Stimulated activated CD4-positive, alpha-beta T cell treated with anti-CD3 and anti-CD28 coated beads, Interleukin-4, amount 100 ng/mL, for 24 hours (primary cell): ENCODE data around the gene PREB.
"Not testable (repeated sequence)": the region's sequence is repeated elsewhere in the genome, so short reads cannot be mapped to it uniquely, and the experiment has no call there.

Experiments
- DNase-seq: peaks from one replicate; pipeline ENCODE4 v3.0.0-alpha.2; 2020

Gene PREB, protein sequence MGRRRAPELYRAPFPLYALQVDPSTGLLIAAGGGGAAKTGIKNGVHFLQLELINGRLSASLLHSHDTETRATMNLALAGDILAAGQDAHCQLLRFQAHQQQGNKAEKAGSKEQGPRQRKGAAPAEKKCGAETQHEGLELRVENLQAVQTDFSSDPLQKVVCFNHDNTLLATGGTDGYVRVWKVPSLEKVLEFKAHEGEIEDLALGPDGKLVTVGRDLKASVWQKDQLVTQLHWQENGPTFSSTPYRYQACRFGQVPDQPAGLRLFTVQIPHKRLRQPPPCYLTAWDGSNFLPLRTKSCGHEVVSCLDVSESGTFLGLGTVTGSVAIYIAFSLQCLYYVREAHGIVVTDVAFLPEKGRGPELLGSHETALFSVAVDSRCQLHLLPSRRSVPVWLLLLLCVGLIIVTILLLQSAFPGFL

DNA sequence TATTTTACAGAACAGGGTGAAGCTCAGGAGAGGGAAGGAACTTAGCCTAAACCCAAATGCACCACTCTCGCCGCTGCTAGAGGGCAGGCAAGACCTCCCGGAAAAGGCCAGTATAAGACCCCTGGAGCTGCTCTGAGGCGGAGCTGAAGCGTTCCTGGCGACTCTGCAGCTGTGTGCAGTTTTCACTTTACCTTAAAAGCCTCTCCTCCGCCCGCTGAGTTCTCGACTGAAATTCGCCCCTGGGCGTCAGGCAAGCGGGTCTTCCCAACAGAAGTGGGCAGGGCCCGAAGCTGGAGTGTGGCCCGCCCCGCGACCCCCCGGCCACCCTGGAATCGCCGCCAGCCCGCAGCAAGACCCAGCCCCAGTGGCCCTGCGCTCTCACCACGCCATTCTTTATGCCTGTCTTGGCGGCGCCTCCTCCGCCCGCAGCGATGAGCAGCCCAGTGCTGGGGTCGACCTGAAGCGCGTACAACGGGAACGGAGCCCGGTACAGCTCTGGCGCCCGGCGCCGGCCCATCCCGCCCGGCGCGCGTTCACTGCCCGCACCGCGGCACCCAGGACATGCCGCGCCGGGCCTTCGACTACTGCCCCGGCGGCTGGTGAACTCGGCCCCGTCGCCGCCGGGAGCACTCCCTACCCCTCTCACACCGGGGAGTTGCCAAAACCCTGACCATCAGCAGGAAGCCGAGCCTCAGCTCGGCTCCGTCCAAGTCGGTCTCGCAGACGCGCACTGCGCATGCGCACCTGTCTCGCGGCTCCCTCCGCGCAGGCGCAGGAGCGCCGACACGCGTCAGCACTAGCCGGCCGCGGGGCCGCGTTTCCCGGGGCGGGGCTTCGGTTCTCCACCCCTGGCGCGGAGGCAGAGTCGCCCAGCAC lies at the start of gene PREB:
TSS of gene PREB (minus strand) at position 732 of the 876 bp plus-strand sequence. CDS start at position 517, 215 bp downstream.
- DNase-seq, result peak; percentile 98

DNA sequence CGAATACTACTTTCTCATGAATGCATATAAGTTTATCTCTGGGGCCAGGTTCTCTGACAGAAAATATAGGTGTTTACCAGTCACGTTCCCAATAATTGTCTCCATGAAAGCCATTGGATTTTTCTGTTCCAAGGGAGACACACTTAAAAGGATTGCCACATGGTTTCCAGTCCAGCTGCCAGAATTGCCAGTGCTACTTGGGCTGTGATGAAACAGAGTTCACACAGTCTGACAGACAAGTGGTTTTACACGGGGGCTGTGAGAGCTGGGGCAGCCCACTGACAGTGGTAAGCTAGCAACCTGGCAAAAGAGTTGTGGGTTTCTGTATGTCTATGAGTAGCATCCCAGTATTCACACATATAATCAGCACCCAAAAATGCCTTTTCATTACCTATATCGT lies 49.7 kb upstream of the PREB start:
- DNase-seq, result no peak

DNA sequence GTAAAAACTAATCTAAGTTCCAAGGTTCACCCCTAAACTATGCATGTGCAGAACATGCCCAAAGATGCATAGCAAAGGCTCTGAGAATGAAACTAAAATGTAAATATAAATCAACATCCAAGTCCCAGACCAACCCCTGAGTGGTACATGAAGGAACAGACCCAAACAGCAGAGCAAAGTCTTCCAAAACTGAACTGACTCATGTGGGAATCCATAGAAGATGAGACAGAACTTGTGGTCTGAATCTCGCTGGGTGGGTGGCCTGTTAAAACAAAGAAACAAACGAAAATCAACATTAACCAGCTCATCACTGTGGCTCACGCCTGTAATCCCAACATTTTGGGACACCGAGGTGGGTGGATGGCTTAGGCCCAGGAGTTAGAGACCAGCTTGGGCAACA lies 47.9 kb upstream of the PREB start:
- no peak for DNase-seq

DNA sequence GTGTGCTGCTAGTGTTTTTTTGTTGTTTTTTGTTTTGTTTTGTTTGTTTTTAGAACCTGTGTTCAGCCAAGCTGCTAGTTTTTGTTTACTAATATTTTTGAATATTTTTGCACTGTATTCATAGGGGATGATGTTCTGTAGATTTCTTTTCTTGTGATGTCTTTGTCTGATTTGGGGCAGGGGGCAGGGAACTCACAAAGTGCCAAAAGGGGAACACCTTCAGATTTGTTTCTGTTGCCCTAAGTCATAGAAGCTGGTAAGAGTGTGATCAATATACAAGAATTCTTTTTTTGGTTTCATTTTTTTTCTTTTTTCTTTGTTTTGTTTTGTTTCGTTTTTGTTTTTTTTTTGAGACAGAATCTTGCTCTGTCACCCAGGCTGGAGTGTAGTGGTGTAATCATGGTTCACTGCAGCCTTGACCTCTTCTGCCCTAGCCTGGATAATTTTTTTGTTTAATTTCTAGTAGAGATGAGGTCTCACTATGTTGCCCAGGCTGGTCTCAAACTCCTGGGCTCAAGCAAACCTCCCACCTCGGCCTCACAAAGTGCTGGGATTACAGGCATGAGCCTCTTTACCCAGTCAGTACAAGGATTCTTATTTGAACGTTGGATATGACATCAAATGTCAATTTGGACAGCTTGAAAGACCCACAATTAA lies 45.0 kb upstream of the PREB start:
- no peak for DNase-seq

DNA sequence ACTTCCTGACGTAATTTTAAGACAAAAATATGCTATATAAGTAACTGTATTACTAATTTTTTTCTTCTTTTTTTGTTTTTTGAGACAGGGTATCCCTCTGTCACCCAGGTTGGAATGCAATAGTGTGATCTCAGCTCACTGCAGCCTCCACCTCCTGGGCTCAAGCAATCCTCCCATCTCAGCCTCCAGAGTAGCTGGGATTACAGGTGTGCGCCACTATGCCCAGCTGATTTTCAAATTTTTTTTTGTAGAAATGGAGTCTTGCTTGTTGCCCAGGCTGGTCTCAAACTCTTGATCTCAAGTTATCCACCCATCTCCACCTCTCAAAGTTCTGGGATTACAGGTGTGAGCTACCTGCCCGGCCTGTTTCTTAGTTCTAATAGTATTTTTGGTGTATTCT lies 44.0 kb upstream of the PREB start:
- no peak for DNase-seq

DNA sequence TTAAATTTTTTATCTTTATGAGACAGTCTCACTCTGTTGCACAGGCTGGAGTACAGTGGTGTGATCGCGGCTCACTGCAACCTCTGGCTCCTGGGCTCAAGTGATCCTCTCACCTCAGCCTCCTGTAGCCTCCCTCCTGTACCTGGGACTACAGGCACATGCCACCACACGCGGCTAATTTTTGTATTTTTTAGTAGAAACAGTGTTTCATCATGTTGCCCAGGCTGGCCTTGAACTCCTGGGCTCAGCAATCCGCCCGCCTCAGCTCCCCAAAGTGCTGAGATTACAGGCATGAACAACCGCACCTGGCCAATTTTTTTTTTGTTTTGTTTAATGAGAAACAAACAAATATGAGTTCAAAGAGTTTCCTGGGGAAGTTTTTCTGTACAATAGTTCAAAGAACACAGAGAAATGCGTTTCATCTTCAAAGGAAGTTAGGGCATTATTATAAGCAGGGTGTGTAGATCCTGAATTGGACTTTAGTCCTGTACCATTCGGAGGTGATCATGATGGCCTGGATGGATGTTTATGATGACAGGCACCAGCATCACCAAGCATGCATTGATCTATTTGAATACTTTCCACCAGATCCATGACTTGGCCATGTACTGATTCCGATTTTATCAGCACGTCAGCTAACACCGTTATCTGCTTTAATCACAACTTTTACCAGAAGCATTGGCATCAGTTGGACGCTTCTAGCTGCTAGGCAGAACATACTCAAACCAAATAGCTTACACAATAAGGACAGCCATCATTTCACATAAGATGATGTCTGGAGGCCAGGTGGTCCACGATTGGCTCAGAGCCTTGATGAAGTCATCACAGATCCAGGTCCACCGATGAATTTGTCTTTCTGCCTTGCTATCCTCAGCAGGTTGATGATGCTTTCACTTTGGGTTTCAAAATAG lies 43.3 kb upstream of the PREB start:
- no peak for DNase-seq

DNA sequence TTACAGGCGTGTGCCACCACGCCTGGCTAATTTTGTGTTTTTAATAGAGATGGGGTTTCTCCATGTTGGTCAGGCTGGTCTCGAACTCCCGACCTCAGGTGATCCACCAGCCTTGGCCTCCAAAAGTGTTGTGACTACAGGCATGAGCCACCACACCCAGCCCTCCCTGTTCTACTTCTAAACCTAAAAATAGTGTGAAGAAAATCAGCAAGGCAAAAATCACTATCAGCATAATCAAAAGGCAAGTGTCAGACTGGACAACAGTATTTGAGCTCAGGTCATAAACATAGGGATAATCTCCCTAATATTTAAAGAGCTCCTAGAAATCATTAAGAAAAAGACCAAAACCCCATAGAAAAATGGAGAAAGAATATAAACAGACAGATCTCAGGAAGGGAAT lies 41.3 kb upstream of the PREB start:
- not testable (repeated sequence) for DNase-seq

DNA sequence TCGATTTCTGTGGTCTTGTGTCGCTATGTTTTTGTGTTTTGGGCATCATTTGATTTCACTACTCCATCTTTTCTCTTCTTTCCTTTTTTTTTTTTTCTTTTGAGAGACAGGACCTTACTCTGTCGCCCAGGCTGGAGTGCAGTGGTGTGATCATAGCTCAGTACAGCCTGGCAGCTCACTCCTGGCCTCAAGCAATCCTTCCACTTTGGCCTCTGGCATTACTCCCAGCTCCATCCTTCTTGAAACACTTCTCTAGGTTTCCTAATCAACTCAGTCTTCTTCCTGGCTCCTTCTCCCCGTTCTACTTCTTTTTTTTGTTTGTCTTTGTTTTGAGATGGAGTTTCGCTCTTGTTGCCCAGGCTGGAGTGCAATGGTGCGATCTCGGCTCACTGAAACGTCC lies 40.9 kb upstream of the PREB start:
- DNase-seq, result no peak

DNA sequence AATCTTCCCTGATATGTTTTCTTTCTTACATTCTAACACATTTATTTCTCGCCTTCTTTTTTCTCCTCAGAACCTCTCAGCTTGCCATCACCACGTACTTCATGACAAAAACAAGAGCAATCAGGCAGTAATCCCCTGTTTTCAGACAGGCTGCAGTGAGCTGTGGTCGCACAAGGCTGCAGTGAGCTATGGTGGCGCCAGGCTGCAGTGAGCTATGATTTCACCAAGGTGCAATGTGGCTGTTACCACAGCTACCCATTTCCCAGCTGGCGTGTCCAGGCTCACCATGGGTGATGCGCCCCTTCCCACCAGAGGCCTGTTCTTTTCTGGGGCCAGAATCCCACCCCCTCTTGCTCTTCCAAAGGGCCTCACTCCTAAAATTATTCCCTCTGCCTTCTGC lies 40.2 kb upstream of the PREB start:
- no peak for DNase-seq

DNA sequence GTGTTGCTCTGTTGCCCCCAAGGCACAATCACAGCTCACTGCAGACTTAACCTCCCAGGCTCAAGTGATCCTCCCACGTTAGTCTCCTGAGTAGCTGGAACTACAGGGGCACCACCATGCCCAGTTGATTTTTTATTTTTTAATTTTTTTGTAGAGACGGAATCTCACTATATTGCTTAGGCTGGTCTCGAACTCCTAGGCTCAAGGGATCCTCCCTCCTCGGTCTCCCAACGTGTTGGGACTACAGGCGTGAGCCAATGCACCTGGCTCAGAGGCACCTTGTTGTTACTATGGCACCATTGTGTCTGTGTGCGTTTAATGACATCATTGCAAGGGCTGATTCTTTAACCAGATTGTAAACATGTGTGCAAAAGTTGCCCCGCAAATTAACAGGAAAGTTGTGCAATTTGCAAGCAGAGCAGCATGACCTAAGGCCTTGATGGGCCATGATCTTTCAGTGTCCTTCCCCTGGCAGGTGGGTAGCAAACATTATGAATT lies 37.0 kb upstream of the PREB start:
- no peak for DNase-seq

DNA sequence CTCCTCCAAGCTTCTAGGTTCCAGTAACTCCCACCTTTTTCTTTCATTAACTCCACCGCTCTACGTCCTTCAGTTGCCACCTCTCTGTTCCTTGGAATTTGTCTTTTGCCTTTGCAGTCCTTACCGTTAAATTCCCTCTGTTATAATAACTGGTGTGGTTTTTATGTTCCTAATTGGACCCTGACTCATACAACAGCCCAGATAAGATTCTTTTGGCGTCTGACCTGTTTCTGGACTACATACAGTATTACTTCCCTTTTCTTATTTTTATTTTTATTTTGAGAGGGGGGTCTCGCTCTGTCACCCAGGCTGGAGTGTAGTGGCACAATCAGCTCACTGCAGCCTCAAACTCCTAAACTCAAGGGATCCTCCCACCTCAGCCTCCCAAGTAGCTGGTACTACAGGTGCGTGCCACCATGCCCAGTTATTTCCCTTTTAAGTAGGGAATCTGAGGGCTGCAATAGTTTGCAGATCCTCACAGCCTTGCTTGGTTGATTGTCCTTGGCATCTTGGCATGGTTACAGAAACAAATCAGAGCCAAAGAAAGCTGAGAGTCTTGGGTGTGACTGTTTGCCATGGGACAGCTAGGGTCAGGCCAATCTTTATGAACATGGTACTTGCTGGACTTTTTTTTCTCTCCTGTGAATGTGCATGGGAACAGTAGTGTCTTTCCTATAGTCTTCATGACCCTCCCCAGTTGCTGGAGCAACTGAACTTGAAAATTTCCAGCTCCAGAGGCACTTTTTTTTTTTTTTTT lies 36.3 kb upstream of the PREB start:
- DNase-seq, result no peak

DNA sequence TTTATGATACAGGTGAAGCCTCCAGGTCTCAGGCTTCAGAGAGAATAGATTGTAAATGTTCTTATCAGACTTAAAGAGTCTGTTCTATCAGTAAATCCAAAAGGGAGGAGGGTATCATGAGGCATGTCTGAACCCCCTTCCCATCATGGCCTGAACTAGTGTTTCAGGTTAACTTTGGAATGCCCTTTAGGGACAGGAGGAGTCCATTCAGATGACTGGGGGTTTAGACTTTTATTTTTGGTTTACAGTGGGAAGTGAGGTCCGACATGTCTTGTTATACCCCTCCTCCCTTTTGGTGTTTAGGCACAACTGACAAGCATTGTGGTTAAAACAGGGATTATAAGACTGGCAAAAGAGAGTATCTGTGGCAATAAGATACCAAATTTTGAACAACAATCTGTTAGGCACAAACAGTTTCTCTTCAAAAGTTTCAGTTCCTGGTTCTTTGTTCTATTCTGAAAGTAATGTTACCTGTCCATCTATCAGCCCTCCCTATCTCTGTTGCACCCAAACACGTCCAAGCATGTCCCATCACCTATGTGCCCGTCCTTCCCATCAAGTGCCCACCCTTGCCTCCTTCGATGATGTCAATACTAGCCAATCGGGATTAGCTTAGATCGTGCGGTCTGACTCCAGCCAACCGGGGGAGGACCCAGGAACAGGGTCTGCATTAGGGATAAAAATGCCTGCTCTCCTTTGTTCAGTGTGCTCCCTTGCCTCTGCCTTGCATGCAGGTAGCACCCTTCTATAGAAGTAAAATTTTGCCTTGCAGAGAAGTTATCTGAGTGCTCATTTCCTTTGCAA lies 30.7 kb upstream of the PREB start:
- no peak for DNase-seq

DNA sequence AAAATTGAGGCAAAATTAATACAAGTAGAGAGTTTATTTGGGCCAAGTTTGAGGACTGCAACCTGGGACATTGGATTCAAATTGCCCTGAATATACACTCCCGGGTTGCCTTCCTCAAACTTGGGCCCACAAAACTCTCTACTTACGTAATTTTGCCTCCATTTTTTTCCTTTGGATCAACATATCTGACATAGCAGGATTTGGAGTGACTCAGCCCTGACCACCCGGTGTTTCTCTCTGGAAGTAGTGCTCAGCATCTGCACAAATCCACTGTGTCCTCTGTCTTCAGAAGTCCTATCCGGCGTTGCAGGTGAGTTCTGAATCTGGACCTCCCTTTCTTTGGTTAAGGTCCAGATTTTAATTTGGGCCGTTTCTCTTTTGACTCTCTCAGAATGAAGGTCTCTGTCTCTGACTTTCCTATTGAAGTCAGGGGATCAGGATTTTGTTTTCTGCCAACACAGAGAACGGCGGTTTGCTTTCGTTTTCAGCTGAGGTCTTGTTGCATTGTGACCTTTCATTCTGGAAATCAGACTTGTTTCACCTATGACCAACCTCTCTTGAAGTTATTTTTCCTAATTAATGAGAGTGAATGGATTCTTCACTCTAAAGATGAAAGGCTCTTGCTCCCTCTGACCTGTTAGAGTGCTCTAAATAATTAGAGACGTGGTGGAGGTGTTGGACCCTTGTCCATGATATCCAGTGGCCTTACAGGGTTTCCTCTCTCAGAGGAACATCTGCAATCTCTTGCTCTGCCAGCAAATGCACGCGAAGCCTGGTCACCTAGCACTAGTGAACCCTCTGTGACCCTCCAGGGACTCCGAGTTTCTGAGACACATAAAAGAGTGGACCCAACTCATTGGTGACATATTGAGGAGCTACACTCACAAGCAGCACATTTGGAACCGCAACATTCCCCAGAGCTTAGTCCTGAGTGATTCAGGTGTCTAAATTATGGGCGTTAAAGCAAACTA lies 28.0 kb upstream of the PREB start:
- DNase-seq, result no peak

DNA sequence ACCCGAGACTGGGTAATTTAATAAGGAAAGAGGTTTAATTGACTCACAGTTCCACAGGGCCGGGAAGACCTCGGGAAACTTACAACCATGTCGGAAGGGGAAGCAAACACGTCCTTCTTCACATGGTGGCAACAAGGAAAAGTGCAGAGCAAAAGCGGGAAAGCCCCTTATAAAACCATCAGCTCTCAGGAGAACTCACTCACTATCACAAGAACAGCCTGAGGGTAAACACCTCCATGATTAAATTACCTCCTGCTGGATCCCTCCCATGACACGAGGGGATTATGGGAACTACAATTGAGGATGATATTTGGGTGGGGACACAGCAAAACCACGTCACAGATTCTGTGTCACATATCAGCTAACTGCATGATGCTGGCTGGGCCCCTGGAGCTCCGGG lies 25.8 kb upstream of the PREB start:
- DNase-seq, result no peak

DNA sequence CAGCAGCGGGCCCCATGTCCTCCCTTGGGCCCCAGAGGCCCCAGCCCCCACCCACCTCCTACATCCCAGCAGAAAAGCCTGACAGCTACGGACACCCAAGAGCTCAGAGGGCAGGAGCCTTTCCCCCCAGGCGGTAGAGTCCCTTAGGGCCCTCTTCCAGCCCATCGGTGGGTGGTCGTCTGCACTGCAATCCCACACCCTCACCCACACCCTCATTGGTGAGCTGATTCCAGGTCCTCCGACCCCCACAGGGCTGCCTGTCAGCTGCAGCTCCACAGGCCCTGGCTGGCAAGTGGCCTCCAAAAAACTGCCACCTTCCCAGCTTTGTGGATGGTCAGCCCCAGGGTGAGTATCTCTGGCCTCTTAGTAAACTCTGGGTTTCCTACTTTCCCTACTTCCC lies 24.8 kb upstream of the PREB start:
- no peak for DNase-seq

DNA sequence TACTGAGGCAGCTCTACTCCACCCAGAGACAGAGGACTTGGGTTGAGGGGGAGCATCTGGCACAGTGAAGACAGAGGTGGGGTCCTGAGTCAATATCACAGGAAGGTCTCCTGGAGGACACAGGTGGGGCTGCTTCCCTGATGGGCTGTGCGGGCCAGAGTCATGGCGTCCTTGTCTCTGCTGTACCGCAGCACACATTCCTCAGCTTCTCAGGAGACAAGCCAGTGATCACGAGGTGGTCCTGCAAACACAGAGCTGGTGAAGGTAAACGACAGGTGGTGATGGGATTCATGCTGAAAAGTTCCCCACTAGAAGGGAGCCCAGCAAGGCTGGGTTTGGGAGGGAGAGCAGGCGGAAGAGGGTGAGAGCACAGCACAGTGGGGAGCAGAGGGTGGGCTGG lies 24.0 kb upstream of the PREB start:
- DNase-seq, result no peak

DNA sequence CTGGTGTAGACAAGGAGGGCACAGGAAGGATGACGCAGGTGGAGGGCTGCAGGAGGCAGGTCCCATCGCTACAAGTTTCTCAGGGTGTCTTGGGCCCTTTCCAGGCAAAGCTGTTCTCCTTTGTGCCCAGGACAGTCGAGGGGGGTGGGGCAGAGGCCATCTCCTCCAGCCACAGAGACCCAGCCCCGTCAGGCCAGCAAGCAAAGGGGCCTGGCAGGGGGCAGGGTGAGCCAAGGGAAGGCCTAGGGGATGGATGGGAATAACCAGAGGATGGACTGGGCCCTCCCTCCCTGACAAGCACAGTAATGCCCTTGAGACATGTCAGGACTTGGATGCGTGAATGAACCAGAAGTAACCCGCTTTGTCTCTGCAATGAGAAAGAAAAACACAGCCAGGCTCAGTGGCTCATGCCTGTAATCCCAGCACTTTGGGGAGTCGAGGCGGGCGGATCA lies 20.7 kb upstream of the PREB start:
- no peak for DNase-seq

DNA sequence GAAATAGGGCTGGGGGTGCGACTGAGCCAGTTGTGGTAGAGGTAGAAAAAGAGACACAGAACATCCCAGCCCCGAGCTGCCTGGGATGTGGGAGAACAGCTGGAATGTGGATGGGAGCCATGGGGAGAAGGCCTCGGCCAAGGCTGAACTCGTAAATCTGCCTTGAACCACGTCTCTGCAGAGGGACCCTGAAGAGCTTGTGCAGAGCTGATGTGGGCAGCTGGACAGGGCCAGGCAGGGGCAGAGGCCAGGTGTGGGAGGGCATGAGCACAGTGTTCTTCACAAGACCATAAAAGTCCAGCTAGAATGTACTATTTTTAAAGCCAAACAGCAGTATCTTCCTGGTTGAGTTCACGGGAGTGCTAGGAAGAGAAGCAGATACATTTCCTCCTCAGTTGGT lies 20.1 kb upstream of the PREB start:
- no peak for DNase-seq

DNA sequence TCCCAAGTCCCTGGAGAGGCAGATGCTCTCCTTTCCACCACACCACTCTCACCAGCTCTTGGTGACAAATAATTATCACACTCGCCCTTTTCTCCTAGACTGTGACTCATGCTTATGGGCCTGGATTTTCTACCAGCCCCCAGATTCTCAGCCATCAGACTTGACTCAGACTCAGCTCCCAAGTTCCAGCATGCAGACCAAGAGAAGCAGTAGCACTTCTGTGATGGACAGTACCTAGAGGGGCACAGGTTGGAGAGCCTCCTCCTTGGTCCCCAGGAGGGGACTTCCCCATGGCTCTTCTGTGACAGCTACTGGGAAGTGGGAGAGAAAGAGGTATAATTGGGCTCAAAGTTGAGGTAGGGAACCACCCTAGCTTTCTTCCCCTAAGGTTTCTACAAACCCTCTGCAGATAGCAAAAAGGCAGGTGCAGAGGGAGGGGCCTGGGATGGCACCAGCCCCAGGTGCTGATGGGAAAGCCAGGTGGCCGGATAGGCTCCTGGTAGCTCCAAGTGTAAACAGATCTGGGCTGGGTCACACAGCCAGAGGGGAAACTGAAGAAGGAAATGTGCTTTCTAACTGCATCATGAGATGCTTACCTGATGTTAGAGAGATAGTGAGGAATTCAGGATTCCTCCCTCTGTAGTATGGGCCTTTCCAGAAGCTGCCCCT lies 18.5 kb upstream of the PREB start:
- no peak for DNase-seq
